KMS-11 (cell line): ENCODE data around the gene COA3.
A peak's percentile ranks its signal among the peaks of the same experiment; 100 is the strongest.

Experiments used
- H2AFZ ChIP-seq: fragments of 200-600 bp; sonication (generic); 2 replicates; pipeline ENCODE4 v1.6.1; 2016; ENCODE audit warnings: antibody characterized with exemption, mixed run types, low read depth
- H3K27ac ChIP-seq: fragments of 200-600 bp; sonication (generic); 2 replicates; pipeline ENCODE4 v1.6.1; 2016; ENCODE audit warnings: mild to moderate bottlenecking, mixed run types
- H3K27me3 ChIP-seq: fragments of 200-600 bp; sonication (generic); 2 replicates; pipeline ENCODE4 v1.6.1; 2017; ENCODE audit warnings: mild to moderate bottlenecking, low read depth, mixed run types, moderate library complexity; ENCODE audit not compliant: insufficient read depth
- H3K36me3 ChIP-seq: fragments of 200-600 bp; sonication (generic); 2 replicates; pipeline ENCODE4 v1.6.1; 2017; ENCODE audit warnings: mild to moderate bottlenecking, mixed run types; ENCODE audit not compliant: insufficient read depth
- H3K4me1 ChIP-seq: fragments of 200-600 bp; sonication (generic); 2 replicates; pipeline ENCODE4 v1.6.1; 2016; ENCODE audit warnings: mild to moderate bottlenecking, low read depth, mixed run types; ENCODE audit not compliant: poor library complexity, severe bottlenecking
- H3K4me2 ChIP-seq: fragments of 200-600 bp; sonication (generic); 2 replicates; pipeline ENCODE4 v1.7.0; 2016; ENCODE audit warnings: mild to moderate bottlenecking, mixed run types
- H3K4me3 ChIP-seq: fragments of 200-600 bp; sonication (generic); IDR thresholded peaks from 2 replicates; pipeline ENCODE4 v1.6.1; 2017; ENCODE audit warnings: low read depth, low read length, mixed read lengths; ENCODE audit not compliant: insufficient read depth
- H3K79me2 ChIP-seq: fragments of 200-600 bp; sonication (generic); 2 replicates; pipeline ENCODE4 v1.6.1; 2016; ENCODE audit warnings: low read depth, mixed run types; ENCODE audit not compliant: insufficient read depth
- H3K9ac ChIP-seq: fragments of 200-600 bp; sonication (generic); 2 replicates; pipeline ENCODE4 v1.6.1; 2016; ENCODE audit warnings: mild to moderate bottlenecking, mixed run types
- H4K20me1 ChIP-seq: fragments of 200-600 bp; sonication (generic); 2 replicates; pipeline ENCODE4 v1.6.1; 2016; ENCODE audit warnings: mild to moderate bottlenecking, mixed run types; ENCODE audit not compliant: insufficient read depth
- TF ChIP-seq, protein P1 (sequence below): fragments of 200-600 bp; sonication (generic); conservative IDR thresholded peaks from 2 replicates; pipeline ENCODE4 v1.6.1; 2017; ENCODE audit warnings: low read depth, mild to moderate bottlenecking, antibody characterized with exemption, low read length, moderate library complexity, mixed read lengths

Gene COA3

DNA sequence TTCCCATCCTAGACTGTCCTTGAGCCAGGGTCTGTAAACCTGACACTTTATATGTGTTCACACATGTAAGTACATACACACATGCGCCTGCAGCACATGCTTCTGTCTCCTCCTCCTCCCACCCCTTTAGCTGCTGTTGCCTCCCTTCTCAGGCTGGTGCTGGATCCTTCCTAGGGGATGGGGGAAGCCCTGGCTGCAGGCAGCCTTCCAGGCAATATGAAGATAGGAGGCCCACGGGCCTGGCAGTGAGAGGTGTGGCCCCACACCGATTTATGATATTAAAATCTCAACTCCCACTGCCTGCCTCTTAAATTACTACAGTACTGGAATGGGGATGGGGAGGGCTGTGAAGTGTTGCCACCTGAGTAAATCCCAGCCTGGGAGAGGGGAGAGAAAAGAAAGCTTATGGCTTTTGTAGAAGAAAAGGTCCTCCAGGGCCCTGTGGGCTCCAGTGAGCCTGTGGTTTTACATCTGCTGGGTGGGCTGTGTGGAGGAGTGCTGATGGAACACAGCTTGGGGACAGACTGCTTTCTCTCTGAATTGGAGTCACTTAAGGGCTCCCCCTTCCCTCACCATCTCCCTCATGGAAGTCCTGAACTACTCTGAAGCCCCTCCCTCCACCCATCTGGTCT lies 19.1 kb downstream of the COA3 start:
- no peaks in the 10 kb centered on the region; the same call in 1 of the 2 replicates for H3K36me3 ChIP-seq
- H3K27ac ChIP-seq, result no peak overlapping the region
- H3K79me2 ChIP-seq, result no peaks in the 10 kb centered on the region
- no peak overlapping the region for H2AFZ ChIP-seq
- no peaks in the 10 kb centered on the region for H4K20me1 ChIP-seq
- TF ChIP-seq, protein P1, sequence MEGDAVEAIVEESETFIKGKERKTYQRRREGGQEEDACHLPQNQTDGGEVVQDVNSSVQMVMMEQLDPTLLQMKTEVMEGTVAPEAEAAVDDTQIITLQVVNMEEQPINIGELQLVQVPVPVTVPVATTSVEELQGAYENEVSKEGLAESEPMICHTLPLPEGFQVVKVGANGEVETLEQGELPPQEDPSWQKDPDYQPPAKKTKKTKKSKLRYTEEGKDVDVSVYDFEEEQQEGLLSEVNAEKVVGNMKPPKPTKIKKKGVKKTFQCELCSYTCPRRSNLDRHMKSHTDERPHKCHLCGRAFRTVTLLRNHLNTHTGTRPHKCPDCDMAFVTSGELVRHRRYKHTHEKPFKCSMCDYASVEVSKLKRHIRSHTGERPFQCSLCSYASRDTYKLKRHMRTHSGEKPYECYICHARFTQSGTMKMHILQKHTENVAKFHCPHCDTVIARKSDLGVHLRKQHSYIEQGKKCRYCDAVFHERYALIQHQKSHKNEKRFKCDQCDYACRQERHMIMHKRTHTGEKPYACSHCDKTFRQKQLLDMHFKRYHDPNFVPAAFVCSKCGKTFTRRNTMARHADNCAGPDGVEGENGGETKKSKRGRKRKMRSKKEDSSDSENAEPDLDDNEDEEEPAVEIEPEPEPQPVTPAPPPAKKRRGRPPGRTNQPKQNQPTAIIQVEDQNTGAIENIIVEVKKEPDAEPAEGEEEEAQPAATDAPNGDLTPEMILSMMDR, result no peak
- H3K4me1 ChIP-seq, result peaks cover 17% of the 10 kb centered on the region
- peaks cover 31% of the 10 kb centered on the region for H3K27me3 ChIP-seq
- no peak overlapping the region for H3K4me2 ChIP-seq
- no peak overlapping the region for H3K4me3 ChIP-seq
- H3K9ac ChIP-seq, result no peak overlapping the region

DNA sequence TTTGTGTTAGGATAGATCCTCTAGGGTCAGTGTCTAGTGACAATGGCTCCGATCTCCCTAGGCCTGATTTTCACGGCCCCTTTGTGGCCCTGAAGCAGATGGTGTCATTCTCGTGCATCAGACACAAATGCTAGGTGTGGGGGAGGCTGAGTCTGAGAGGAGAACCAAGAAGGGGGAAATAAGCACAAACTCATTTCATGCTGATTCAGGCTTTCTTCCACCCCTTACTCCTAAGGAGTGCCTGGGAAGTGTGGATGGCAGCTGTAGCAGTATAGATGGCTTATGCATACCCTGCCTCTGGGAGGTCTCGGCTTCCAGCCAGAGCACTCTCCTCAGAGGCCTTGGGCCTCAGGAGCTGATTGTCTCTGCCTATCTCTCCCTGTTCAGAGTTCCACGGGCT lies 19.9 kb downstream of the COA3 start:
- Histone ChIP-seq H3K4me3 (no peak overlapping the region), H3K4me1 (peaks cover 23% of the 10 kb centered on the region), H3K9ac (no peak overlapping the region), H3K79me2 (peaks cover 4% of the 10 kb centered on the region; the same call in 1 of the 2 replicates), H2AFZ (no peak overlapping the region), H3K27me3 (peaks cover 23% of the 10 kb centered on the region), H3K36me3 (no peaks in the 10 kb centered on the region; the same call in 1 of the 2 replicates), H3K27ac (no peak overlapping the region), H4K20me1 (no peaks in the 10 kb centered on the region), H3K4me2 (no peak overlapping the region)
- TF ChIP-seq, protein P1, result no peak

DNA sequence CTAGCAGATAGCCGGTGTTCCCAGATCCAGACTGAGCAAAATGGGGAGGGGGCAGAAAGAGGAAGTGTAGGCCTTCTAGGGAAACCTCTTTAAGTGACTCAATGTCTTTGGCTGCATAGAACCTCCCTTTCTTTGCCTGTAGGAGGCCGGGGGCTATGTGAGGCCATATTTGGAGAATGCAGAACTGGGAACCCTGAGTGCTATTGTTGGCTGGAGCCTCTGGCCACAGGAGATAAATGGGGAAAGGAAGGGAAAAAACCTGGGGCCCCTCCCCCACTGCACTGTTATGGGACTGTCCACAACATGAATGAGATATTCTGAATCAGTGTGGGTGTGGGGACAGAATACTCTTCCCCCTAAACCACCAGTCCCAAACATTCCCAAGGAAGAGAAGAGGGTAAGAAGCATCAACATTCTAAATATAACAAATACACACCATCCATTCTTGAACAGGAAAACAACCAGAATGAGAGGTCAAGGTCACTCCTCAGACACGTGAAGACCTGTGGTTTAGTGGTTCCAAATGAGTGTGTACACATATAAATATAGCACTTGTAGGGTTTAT lies 22.9 kb downstream of the COA3 start:
- no peaks in the 10 kb centered on the region; the same call in 1 of the 2 replicates for H3K36me3 ChIP-seq
- H3K9ac ChIP-seq, result no peak overlapping the region

DNA sequence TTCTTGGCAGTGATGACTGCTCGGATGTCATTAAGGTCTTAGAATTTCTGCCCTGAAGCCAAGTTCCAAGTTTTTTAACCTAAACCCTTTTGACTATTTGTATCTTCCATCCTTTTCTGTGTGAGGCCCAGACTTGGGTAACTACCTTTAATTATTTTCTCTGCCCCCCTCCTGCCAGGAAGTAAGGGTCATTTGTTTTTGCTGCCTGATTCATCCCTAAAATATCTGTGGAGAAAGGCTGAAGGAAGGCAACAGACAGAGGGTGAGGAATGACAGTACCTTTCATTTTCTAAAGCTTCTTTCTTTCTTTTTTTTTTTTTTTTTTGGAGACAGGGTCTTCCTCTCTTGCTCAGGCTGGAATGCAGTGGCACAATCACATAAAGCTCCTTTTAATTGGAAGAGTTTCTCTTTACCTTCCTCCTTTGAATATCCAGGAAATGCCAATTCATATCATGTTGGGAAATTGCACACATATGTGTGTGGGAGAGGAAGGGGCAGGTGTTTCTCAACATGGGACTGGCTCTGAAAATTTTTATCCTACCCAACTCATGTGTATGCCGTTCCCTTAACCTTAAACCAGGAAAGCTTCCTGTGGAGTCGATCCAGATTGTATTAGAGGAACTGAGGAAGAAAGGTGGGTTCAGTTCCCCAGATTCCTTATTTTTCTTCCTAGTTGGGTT lies 24.3 kb downstream of the COA3 start:
- H3K4me1 ChIP-seq, result peaks cover 30% of the 10 kb centered on the region
- peak overlapping the region; percentile 48; the same call in 1 of the 2 replicates for H3K27ac ChIP-seq
- H2AFZ ChIP-seq, result peak overlapping the region; percentile 64; the same call in 1 of the 2 replicates
- peak overlapping the region; percentile 89 for H3K4me2 ChIP-seq
- H3K79me2 ChIP-seq, result peaks cover 4% of the 10 kb centered on the region; the same call in 1 of the 2 replicates
- peak overlapping the region; percentile 75; the same call in 1 of the 2 replicates for H3K9ac ChIP-seq
- TF ChIP-seq, protein P1, result no peak
- H3K27me3 ChIP-seq, result no peaks in the 10 kb centered on the region
- no peaks in the 10 kb centered on the region for H4K20me1 ChIP-seq
- H3K4me3 ChIP-seq, result no peak overlapping the region
- no peaks in the 10 kb centered on the region; the same call in 1 of the 2 replicates for H3K36me3 ChIP-seq

More for the DNA sequence above, 22.9 kb downstream of the COA3 start:
- H2AFZ ChIP-seq, result no peak overlapping the region
- no peak overlapping the region for H3K4me2 ChIP-seq
- TF ChIP-seq, protein P1, result no peak
- no peaks in the 10 kb centered on the region for H3K27me3 ChIP-seq
- H3K27ac ChIP-seq, result no peak overlapping the region
- no peak overlapping the region for H3K4me3 ChIP-seq
- H3K79me2 ChIP-seq, result peaks cover 4% of the 10 kb centered on the region; the same call in 1 of the 2 replicates
- H3K4me1 ChIP-seq, result peaks cover 30% of the 10 kb centered on the region
- no peaks in the 10 kb centered on the region for H4K20me1 ChIP-seq
